Activated naive CD4-positive, alpha-beta T cell treated with anti-CD3 and anti-CD28 coated beads, Interleukin-2, amount 50 U/mL, for 16 hours (primary cell): ENCODE results near the gene COL18A1.

Experiments
- DNase-seq: peaks from one replicate; pipeline ENCODE4 v3.0.0-alpha.2; 2020

COL18A1 gene

GRCh38 chr21:45415188-45415942 is 10.4 kb downstream of the COL18A1 start:
- no peak for DNase-seq

GRCh38 chr21:45415943-45416611 is 11.1 kb downstream of the COL18A1 start:
- DNase-seq: no peak

GRCh38 chr21:45416620-45417019 is 11.7 kb downstream of the COL18A1 start:
- DNase-seq: no peak

- no peak for DNase-seq
Observed at GRCh38 chr21:45417256-45417950, 12.4 kb downstream of the COL18A1 start.

- DNase-seq: no peak
Observed at GRCh38 chr21:45417951-45418300, 13.0 kb downstream of the COL18A1 start.

- no peak for DNase-seq
Observed at GRCh38 chr21:45418301-45419071, 13.5 kb downstream of the COL18A1 start.

GRCh38 chr21:45419162-45419561 is 14.2 kb downstream of the COL18A1 start:
- no peak for DNase-seq

- DNase-seq: no peak
Observed at GRCh38 chr21:45420061-45421041, 15.4 kb downstream of the COL18A1 start.

- DNase-seq: no peak
Observed at GRCh38 chr21:45421071-45421845, 16.3 kb downstream of the COL18A1 start.

- no peak for DNase-seq
Observed at GRCh38 chr21:45421846-45422775, 17.1 kb downstream of the COL18A1 start.

- no peak for DNase-seq
Observed at GRCh38 chr21:45423201-45423955, 18.4 kb downstream of the COL18A1 start.

- no peak for DNase-seq
Observed at GRCh38 chr21:45423968-45424853, 19.2 kb downstream of the COL18A1 start.

GRCh38 chr21:45424854-45425795 is 20.2 kb downstream of the COL18A1 start:
- no peak for DNase-seq

GRCh38 chr21:45427331-45428271 is 22.6 kb downstream of the COL18A1 start:
- no peak for DNase-seq

GRCh38 chr21:45428534-45428933 is 23.6 kb downstream of the COL18A1 start:
- no peak for DNase-seq
